Ovary (tissue), 9 donors: ENCODE measurements around the gene NECTIN2. TPM values are rescaled to one million over a fixed set of nuclear protein-coding genes. Genes with fewer than 3 reads are reported as not detected.

Experiments used
- DNase-seq, 5 donors: peaks; one replicate each; pipeline ENCODE4 v3.0.0-alpha.2; 2019 to 2020
- H3K27ac ChIP-seq, 2 donors: fragments of 200-600 bp; one replicate each; pipeline versions ENCODE4 v1.5.1 to v1.8.0; 2019 to 2022
- H3K27me3 ChIP-seq: fragments of 200-600 bp; one replicate; pipeline ENCODE4 v1.8.0; 2022
- H3K36me3 ChIP-seq: fragments of 200-600 bp; sonication (generic); one replicate; pipeline ENCODE4 v1.5.1; 2019
- H3K4me1 ChIP-seq: one replicate; pipeline ENCODE4 v1.8.1; 2013; ENCODE audit warnings: mild to moderate bottlenecking, moderate library complexity; ENCODE audit not compliant: insufficient read depth
- H3K4me3 ChIP-seq: fragments of 200-600 bp; sonication (generic); one replicate; pipeline ENCODE4 v1.5.1; 2017
- H3K9me3 ChIP-seq, 2 donors: fragments of 200-600 bp in 1 of 2; sonication (generic) in 1 of 2; one replicate each; pipeline versions ENCODE4 v1.5.1 to v1.8.1; 2013 to 2019; ENCODE audit warnings: mild to moderate bottlenecking in 1 of 2, moderate library complexity in 1 of 2
- EP300 ChIP-seq: sonication (generic); formaldehyde crosslinking; IDR thresholded peaks from one replicate; pipeline ENCODE4 v1.6.1; 2017; ENCODE audit warnings: antibody characterized with exemption
- POLR2A ChIP-seq: fragments of 450-650 bp; IDR thresholded peaks from one replicate; pipeline ENCODE4 v1.6.1; 2017; ENCODE audit warnings: antibody characterized with exemption, mild to moderate bottlenecking, moderate library complexity
- WGBS, 3 donors: extraction: QIAGEN DNeasy Blood & Tissue Kit in 1 of 3; methylation state at CpG; one replicate each; pipeline versions ENCODE4 v1.1.5 to v1.1.7; 2013 to 2017; 5-methylcytosine and 5-hydroxymethylcytosine counted together
- intact Hi-C, 4 donors: fragments of 100-400 bp; cut with DNase I; formaldehyde crosslinking; loops; one replicate each; pipeline versions ENCODE4 v1.11.0 to v1.15.1; 2022 to 2023
- polyA plus RNA-seq, 2 donors: library from polyadenylated mRNA; stranded (reverse); fragments of 200-250 nt in 1 of 2; fragments of 350-450 nt in 1 of 2; fragmentation: Illumina TruSeq in 1 of 2; extraction: RNeasy Lipid Tissue Mini Kit (QIAGEN cat#74804) in 1 of 2; gene quantifications; one replicate each; pipeline ENCODE4 v1.2.3, GENCODE V29; 2013 to 2014
- total RNA-seq, 7 donors: library from RNA; depleted of rRNA in 2 of 7; stranded (reverse); fragments of >200 nt in 2 of 7; fragmentation: NEBNext Ultra II Directional in 3 of 7; extraction: Animal tissue kit (Norgen Biotek cat#: 25700) in 3 of 7; gene quantifications; one replicate each; pipeline versions ENCODE4 v1.1.0 to v1.2.4, GENCODE V29; 2016 to 2023
- TF ChIP-seq, protein P1 (sequence below), 3 donors: fragments of 450-650 bp in 2 of 3; fragments of 200-600 bp in 1 of 3; IDR thresholded peaks; one replicate each; pipeline versions ENCODE4 v1.5.1 to v1.8.0; 2016 to 2022; ENCODE audit warnings: antibody characterized with exemption in 3 of 3, mild to moderate bottlenecking in 1 of 3
- donor health status: DM: no; HTN: no; CAD: no; lungs with moderate emphysema.
- donor health status: DM: no; HTN: no; CAD: no.
- donor health status: Bipolar disorder and iron deficiency.
- donor health status: DM: yes; HTN: yes; CAD: no.
- donor health status: DM: no; HTN: no; CAD: no.
- donor health status: DM: yes; HTN: yes; CAD: no.

Gene NECTIN2
- total and polyA plus RNA-seq, 9 donors, result 37.8 to 185 (median 71.8) TPM

DNA sequence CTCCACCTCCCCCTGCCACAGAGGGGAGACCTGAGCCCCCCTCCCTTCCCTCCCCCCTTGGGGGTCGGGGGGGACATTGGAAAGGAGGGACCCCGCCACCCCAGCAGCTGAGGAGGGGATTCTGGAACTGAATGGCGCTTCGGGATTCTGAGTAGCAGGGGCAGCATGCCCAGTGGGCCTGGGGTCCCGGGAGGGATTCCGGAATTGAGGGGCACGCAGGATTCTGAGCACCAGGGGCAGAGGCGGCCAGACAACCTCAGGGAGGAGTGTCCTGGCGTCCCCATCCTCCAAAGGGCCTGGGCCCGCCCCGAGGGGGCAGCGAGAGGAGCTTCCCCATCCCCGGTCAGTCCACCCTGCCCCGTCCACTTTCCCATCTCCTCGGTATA, 57.1 kb downstream of the NECTIN2 start:
- 65 to 76% (median 71%) methylated on average over 14 to 15 of the region's 15 CpGs for WGBS, 3 donors
- Histone ChIP-seq H3K4me3 (no peak overlapping the region), H3K4me1 (peaks cover 7% of the 10 kb centered on the region), H3K27me3 (no peaks in the 10 kb centered on the region), H3K9me3 (no peaks in the 10 kb centered on the region), H3K36me3 (no peaks in the 10 kb centered on the region), H3K27ac (no peak overlapping the region)
- intact Hi-C loops, result loop anchor here in 3 of 4 donors (5.0 to 10.0 kb wide), 3 partner anchors 49 to 159 kb away; no protein-coding TSS in a partner anchor
- DNase-seq, result peak in 2 of 5 donors; percentile 54 to 57
- TF ChIP-seq, protein P1, sequence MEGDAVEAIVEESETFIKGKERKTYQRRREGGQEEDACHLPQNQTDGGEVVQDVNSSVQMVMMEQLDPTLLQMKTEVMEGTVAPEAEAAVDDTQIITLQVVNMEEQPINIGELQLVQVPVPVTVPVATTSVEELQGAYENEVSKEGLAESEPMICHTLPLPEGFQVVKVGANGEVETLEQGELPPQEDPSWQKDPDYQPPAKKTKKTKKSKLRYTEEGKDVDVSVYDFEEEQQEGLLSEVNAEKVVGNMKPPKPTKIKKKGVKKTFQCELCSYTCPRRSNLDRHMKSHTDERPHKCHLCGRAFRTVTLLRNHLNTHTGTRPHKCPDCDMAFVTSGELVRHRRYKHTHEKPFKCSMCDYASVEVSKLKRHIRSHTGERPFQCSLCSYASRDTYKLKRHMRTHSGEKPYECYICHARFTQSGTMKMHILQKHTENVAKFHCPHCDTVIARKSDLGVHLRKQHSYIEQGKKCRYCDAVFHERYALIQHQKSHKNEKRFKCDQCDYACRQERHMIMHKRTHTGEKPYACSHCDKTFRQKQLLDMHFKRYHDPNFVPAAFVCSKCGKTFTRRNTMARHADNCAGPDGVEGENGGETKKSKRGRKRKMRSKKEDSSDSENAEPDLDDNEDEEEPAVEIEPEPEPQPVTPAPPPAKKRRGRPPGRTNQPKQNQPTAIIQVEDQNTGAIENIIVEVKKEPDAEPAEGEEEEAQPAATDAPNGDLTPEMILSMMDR (IDR thresholded peaks at IDR 0.05), result no peak
- TF ChIP-seq POLR2A (no peak), EP300 (no peak)

DNA sequence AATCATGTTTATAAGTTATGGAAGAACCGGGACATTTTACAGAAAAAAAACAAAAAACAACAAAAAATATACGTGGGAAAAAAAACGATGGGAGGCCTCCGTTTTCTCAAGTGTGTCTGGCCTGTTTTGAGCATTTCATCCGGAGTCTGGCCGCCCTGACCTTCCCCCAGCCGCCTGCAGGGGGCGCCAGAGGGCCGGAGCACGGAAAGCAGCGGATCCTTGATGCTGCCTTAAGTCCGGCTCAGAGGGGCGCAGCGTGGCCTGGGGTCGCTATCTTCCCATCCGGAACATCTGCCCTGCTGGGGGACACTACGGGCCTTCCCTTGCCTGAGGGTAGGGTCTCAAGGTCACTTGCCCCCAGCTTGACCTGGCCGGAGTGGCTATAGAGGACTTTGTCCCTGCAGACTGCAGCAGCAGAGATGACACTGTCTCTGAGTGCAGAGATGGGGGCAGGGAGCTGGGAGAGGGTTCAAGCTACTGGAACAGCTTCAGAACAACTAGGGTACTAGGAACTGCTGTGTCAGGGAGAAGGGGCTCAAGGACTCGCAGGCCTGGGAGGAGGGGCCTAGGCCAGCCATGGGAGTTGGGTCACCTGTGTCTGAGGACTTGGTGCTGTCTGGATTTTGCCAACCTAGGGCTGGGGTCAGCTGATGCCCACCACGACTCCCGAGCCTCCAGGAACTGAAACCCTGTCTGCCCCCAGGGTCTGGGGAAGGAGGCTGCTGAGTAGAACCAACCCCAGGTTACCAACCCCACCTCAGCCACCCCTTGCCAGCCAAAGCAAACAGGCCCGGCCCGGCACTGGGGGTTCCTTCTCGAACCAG, 57.7 kb downstream of the NECTIN2 start:
- peak; percentile 68 to 92 (median 81) for DNase-seq
- no peaks in the 10 kb centered on the region for H3K9me3 ChIP-seq
- H3K4me1 ChIP-seq, result peaks cover 7% of the 10 kb centered on the region
- WGBS, 3 donors, result 9 to 12% (median 12%) methylated on average over 24 of the region's 24 CpGs
- no peak for TF ChIP-seq POLR2A
- TF ChIP-seq, protein P1 (IDR thresholded peaks at IDR 0.05), result peak; percentile 97 to 98 (median 98)
- intact Hi-C loops, result loop anchor here (2.0 to 10.0 kb wide), 5 partner anchors 45 to 158 kb away; no protein-coding TSS in a partner anchor
- no peaks in the 10 kb centered on the region for H3K36me3 ChIP-seq
- no peak overlapping the region for H3K4me3 ChIP-seq
- H3K27me3 ChIP-seq, result no peaks in the 10 kb centered on the region
- H3K27ac ChIP-seq, result no peak overlapping the region

DNA sequence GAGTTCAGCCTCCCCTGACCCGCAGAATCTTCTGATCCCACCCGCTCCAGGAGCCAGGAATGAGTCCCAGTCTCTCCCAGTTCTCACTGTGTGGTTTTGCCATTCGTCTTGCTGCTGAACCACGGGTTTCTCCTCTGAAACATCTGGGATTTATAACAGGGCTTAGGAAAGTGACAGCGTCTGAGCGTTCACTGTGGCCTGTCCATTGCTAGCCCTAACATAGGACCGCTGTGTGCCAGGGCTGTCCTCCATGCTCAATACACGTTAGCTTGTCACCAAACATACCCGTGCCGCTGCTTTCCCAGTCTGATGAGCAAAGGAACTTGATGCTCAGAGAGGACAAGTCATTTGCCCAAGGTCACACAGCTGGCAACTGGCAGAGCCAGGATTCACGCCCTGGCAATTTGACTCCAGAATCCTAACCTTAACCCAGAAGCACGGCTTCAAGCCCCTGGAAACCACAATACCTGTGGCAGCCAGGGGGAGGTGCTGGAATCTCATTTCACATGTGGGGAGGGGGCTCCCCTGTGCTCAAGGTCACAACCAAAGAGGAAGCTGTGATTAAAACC, 58.4 kb downstream of the NECTIN2 start:
- no peaks in the 10 kb centered on the region for H3K36me3 ChIP-seq
- no peaks in the 10 kb centered on the region for H3K9me3 ChIP-seq
- no peaks in the 10 kb centered on the region for H3K27me3 ChIP-seq
- H3K4me3 ChIP-seq, result no peak overlapping the region
- no peak overlapping the region for H3K27ac ChIP-seq
- 40 to 50% (median 40%) methylated on average over 12 of the region's 12 CpGs for WGBS, 3 donors
- intact Hi-C loops, result loop anchor here (2.0 to 10.0 kb wide), 5 partner anchors 44 to 158 kb away; no protein-coding TSS in a partner anchor
- TF ChIP-seq POLR2A, result no peak
- TF ChIP-seq, protein P1 (IDR thresholded peaks at IDR 0.05), result peak in 1 of 3 donors; percentile 9
- no peak for TF ChIP-seq EP300
- peaks cover 7% of the 10 kb centered on the region for H3K4me1 ChIP-seq
- no peak for DNase-seq

DNA sequence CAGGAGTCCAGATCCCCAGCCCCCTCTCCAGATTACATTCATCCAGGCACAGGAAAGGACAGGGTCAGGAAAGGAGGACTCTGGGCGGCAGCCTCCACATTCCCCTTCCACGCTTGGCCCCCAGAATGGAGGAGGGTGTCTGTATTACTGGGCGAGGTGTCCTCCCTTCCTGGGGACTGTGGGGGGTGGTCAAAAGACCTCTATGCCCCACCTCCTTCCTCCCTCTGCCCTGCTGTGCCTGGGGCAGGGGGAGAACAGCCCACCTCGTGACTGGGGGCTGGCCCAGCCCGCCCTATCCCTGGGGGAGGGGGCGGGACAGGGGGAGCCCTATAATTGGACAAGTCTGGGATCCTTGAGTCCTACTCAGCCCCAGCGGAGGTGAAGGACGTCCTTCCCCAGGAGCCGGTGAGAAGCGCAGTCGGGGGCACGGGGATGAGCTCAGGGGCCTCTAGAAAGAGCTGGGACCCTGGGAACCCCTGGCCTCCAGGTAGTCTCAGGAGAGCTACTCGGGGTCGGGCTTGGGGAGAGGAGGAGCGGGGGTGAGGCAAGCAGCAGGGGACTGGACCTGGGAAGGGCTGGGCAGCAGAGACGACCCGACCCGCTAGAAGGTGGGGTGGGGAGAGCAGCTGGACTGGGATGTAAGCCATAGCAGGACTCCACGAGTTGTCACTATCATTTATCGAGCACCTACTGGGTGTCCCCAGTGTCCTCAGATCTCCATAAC, 59.5 kb downstream of the NECTIN2 start, which contains the start of gene APOE:
TSS of gene APOE (plus strand) at position 360 of the 724 bp plus-strand sequence. CDS start 829 bp downstream, outside the sequence.
- DNase-seq, result peak in 4 of 5 donors; percentile 48 to 81 (median 70)
- Histone ChIP-seq H3K9me3 (no peaks in the 10 kb centered on the region), H3K36me3 (no peaks in the 10 kb centered on the region), H3K4me3 (peak within 1 kb of the TSS; percentile 9), H3K27ac (peak within 1 kb of the TSS; percentile 58 to 67), H3K27me3 (no peaks in the 10 kb centered on the region), H3K4me1 (peaks cover 7% of the 10 kb centered on the region)
- no peak for TF ChIP-seq POLR2A
- intact Hi-C loops, result loop anchor here in 2 of 4 donors (2.0 to 10.0 kb wide), 3 partner anchors 43 to 149 kb away; no protein-coding TSS in a partner anchor
- WGBS, 3 donors, result 0 to 1% (median 1%) methylated on average over 16 to 20 of the region's 20 CpGs
